HEK293 (cell line): ENCODE data around the gene SELPLG.

Experiments
- CTCF ChIA-PET: fragments of 350-600 bp; formaldehyde crosslinking; extraction: SDS; loops from one replicate; lab custom pipeline; 2021; ENCODE audit warnings: antibody characterized with exemption; lab: Yijun Ruan, JAX
- POLR2A ChIA-PET: fragments of 300-600 bp; formaldehyde crosslinking; extraction: SDS; loops from one replicate; lab custom pipeline; 2020; ENCODE audit warnings: antibody characterized with exemption, inconsistent platforms; lab: Yijun Ruan, JAX
- H3K27ac ChIP-seq: fragments of 200-500 bp; sonication (Bioruptor generic); 2 replicates; pipeline ENCODE4 v1.5.1; 2014; ENCODE audit warnings: low read depth, low read length, control low read depth, inconsistent platforms; ENCODE audit errors: extremely low read depth
- H3K36me3 ChIP-seq, 2 experiments: fragments of 200-500 bp in 1 of 2; sonication (Bioruptor generic) in 1 of 2; 1 replicate in 1 of 2; 2 replicates in 1 of 2; pipeline ENCODE4 v1.5.1; 2014 to 2017; ENCODE audit warnings: inconsistent platforms in 2 of 2, low read length in 2 of 2; ENCODE audit not compliant: control insufficient read depth in 2 of 2, insufficient read depth in 1 of 2
- H3K4me1 ChIP-seq: fragments of 200-500 bp; sonication (Bioruptor generic); 2 replicates; pipeline ENCODE4 v1.5.1; 2014; ENCODE audit warnings: mild to moderate bottlenecking, low read length, inconsistent platforms; ENCODE audit not compliant: control insufficient read depth, insufficient read depth
- H3K4me3 ChIP-seq: 2 replicates; pipeline ENCODE4 v1.5.1; 2011; ENCODE audit warnings: low read depth, mild to moderate bottlenecking, control low read depth, low read length, moderate library complexity
- H3K9me3 ChIP-seq: fragments of 200-500 bp; sonication (Bioruptor generic); 2 replicates; pipeline ENCODE4 v1.5.1; 2014; ENCODE audit warnings: low read depth, low read length, inconsistent platforms; ENCODE audit not compliant: control insufficient read depth, insufficient read depth
- BCL11A ChIP-seq: fragments of 450-650 bp; formaldehyde crosslinking; IDR thresholded peaks from 2 replicates; pipeline ENCODE4 v1.5.1; 2016; ENCODE audit warnings: low read depth, missing biosample characterization, missing genetic modification characterization
- BCL6B ChIP-seq: fragments of 450-650 bp; formaldehyde crosslinking; IDR thresholded peaks from 2 replicates; pipeline ENCODE4 v1.5.1; 2017; ENCODE audit warnings: missing biosample characterization, missing genetic modification characterization
- GLIS2 ChIP-seq: fragments of 450-650 bp; formaldehyde crosslinking; IDR thresholded peaks from 2 replicates; pipeline ENCODE4 v1.5.1; 2016; ENCODE audit warnings: missing biosample characterization, missing genetic modification characterization
- HIC1 ChIP-seq: fragments of 450-650 bp; formaldehyde crosslinking; IDR thresholded peaks from 2 replicates; pipeline ENCODE4 v1.5.1; 2016; ENCODE audit warnings: missing biosample characterization, missing genetic modification characterization
- HOXA7 ChIP-seq: sonication (generic); formaldehyde crosslinking; IDR thresholded peaks from 2 replicates; pipeline ENCODE4 v1.8.1; 2022; ENCODE audit warnings: missing genetic modification reagents, borderline replicate concordance
- PRDM1 ChIP-seq: fragments of 450-650 bp; formaldehyde crosslinking; IDR thresholded peaks from 2 replicates; pipeline ENCODE4; 2016; ENCODE audit warnings: missing biosample characterization, missing genetic modification characterization
- PRDM10 ChIP-seq: fragments of 450-650 bp; formaldehyde crosslinking; IDR thresholded peaks from 2 replicates; pipeline ENCODE4 v1.5.1; 2016; ENCODE audit warnings: missing biosample characterization, missing genetic modification characterization
- REST ChIP-seq: fragments of 450-650 bp; formaldehyde crosslinking; IDR thresholded peaks from 2 replicates; pipeline ENCODE4 v1.5.1; 2016; ENCODE audit warnings: missing biosample characterization, missing genetic modification characterization
- ZBTB7A ChIP-seq: fragments of 450-650 bp; formaldehyde crosslinking; IDR thresholded peaks from 2 replicates; pipeline ENCODE4 v1.5.1; 2016; ENCODE audit warnings: low read depth, missing biosample characterization, missing genetic modification characterization
- ZEB2 ChIP-seq: fragments of 450-650 bp; formaldehyde crosslinking; IDR thresholded peaks from 2 replicates; pipeline ENCODE4 v1.5.1; 2016; ENCODE audit warnings: missing biosample characterization, missing genetic modification characterization
- ZNF37A ChIP-seq: fragments of 450-650 bp; IDR thresholded peaks from 2 replicates; pipeline ENCODE4 v1.5.1; 2018; ENCODE audit warnings: missing biosample characterization, missing genetic modification characterization
- ZNF398 ChIP-seq: fragments of 450-650 bp; formaldehyde crosslinking; IDR thresholded peaks from 2 replicates; pipeline ENCODE4 v1.5.1; 2017; ENCODE audit warnings: missing biosample characterization, missing genetic modification characterization
- ZNF423 ChIP-seq: fragments of 450-650 bp; formaldehyde crosslinking; IDR thresholded peaks from 2 replicates; pipeline ENCODE4 v1.5.1; 2016; ENCODE audit warnings: missing biosample characterization, missing genetic modification characterization
- ZNF621 ChIP-seq: fragments of 450-650 bp; formaldehyde crosslinking; IDR thresholded peaks from 2 replicates; pipeline ENCODE4 v1.5.1; 2017; ENCODE audit warnings: missing biosample characterization, missing genetic modification characterization
- ZNF654 ChIP-seq: fragments of 450-650 bp; formaldehyde crosslinking; IDR thresholded peaks from 2 replicates; pipeline ENCODE4 v1.5.1; 2016; ENCODE audit warnings: low read depth, missing biosample characterization, missing genetic modification characterization
- ZNF785 ChIP-seq: fragments of 450-650 bp; formaldehyde crosslinking; IDR thresholded peaks from 2 replicates; pipeline ENCODE4 v1.5.1; 2016; ENCODE audit warnings: missing biosample characterization, missing genetic modification characterization
- TF ChIP-seq, protein P1 (sequence below): fragments of 450-650 bp; formaldehyde crosslinking; IDR thresholded peaks from 2 replicates; pipeline ENCODE4; 2016; ENCODE audit warnings: missing biosample characterization, missing genetic modification characterization

Gene SELPLG

GRCh38 chr12:108607981-108608600, 25.6 kb downstream of the SELPLG start (continued):
- TF ChIP-seq PRDM10 (tag by site-specific recombination) (no peak), HIC1 (no peak), ZEB2 (no peak), PRDM1 (tag by site-specific recombination) (no peak), BCL6B (tag by site-specific recombination) (no peak), ZBTB7A (tag by site-specific recombination) (no peak)

GRCh38 chr12:108606492-108606891, 27.2 kb downstream of the SELPLG start:
- H3K36me3 ChIP-seq = no peaks in the 10 kb centered on the region
- TF ChIP-seq GLIS2 (tag by site-specific recombination) = no peak
- no peak for TF ChIP-seq BCL11A
- no peak for TF ChIP-seq HOXA7 (CRISPR knock-in tag)
- TF ChIP-seq, all 188 proteins: peak for 0
- ChIA-PET CTCF (interaction anchor here (0.7 to 3.7 kb wide), 4 partner anchors 11 to 348 kb away, joined by 3 to 15 read pairs (median 8); no protein-coding TSS in a partner anchor), POLR2A (no interaction called here)
- H3K4me3 ChIP-seq = no peak overlapping the region
- H3K4me1 ChIP-seq = no peaks in the 10 kb centered on the region
- no peaks in the 10 kb centered on the region for H3K9me3 ChIP-seq
- H3K27ac ChIP-seq = no peak overlapping the region

DNA sequence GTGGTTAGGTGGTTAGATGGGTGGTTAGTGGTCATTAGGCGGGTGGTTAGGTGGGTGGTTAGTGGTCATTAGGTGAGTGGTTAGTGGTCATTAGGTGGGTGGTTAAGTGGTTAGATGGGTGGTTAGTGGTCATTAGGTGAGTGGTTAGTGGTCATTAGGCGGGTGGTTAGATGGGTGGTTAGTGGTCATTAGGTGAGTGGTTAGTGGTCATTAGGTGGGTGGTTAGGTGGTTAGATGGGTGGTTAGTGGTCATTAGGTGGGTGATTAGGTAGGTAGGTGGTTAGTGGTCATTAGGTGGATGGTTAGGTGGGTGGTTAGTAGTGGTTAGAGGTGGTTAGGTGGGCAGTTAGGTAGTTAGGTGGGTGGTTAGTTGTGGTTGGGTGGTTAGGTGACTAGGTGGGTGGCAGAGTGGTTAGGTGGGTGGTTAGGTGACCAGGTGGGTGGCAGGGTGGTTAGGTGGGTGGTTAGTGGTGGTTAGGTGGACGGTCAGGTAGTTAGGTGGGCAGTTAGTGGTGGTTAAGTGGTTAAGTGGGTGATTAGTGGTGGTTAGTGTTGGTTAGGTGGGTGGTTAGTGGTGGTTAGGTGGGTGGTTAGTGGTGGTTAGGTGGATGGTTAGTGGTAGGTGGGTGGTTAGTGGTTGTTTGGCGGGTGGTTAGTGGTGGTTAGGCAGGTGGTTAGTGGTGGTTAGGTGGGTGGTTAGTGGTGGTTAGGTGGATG, 27.8 kb downstream of the SELPLG start:
- ChIA-PET CTCF (interaction anchor here (0.7 kb wide), 2 partner anchors 14 to 349 kb away, joined by 3 to 6 read pairs; no protein-coding TSS in a partner anchor), POLR2A (no interaction called here)
- no peak overlapping the region for H3K27ac ChIP-seq
- no peak for TF ChIP-seq REST (tag by site-specific recombination)
- no peak for TF ChIP-seq ZNF654 (tag by site-specific recombination)
- peak; percentile 79; the same call in 1 of the 2 replicates for TF ChIP-seq ZNF785 (tag by site-specific recombination)
- TF ChIP-seq ZNF37A (tag by site-specific recombination) = no peak
- TF ChIP-seq ZNF398 (tag by site-specific recombination) = peak; percentile 17; the same call in 1 of the 2 replicates
- no peak for TF ChIP-seq ZNF423 (tag by site-specific recombination)
- no peak for TF ChIP-seq ZNF621 (tag by site-specific recombination)
- TF ChIP-seq, protein P1, sequence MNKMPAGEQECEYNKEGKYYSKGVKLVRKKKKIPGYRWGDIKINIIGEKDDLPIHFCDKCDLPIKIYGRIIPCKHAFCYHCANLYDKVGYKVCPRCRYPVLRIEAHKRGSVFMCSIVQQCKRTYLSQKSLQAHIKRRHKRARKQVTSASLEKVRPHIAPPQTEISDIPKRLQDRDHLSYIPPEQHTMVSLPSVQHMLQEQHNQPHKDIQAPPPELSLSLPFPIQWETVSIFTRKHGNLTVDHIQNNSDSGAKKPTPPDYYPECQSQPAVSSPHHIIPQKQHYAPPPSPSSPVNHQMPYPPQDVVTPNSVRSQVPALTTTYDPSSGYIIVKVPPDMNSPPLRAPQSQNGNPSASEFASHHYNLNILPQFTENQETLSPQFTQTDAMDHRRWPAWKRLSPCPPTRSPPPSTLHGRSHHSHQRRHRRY (tag by site-specific recombination) = peak; percentile 58; the same call in 1 of the 2 replicates
- no peak for TF ChIP-seq BCL11A

More for the DNA sequence above, 27.8 kb downstream of the SELPLG start:
- H3K36me3 ChIP-seq = no peaks in the 10 kb centered on the region
- no peaks in the 10 kb centered on the region for H3K9me3 ChIP-seq
- no peaks in the 10 kb centered on the region for H3K4me1 ChIP-seq
- no peak overlapping the region for H3K4me3 ChIP-seq
